AG09319 (cell line): Measurements from ENCODE around the gene ALOXE3.
A peak's percentile ranks its signal among the peaks of the same experiment; 100 is the strongest.
"Not testable (repeated sequence)": the region's sequence is repeated elsewhere in the genome, so short reads cannot be mapped to it uniquely, and the experiment has no call there.

Experiments used
- DNase-seq: peaks from one replicate; pipeline ENCODE4 v3.0.0-alpha.2; 2010; ENCODE audit warnings: low read depth; ENCODE audit errors: extremely low read depth
- CTCF ChIP-seq: IDR thresholded peaks from 2 replicates; pipeline ENCODE4 v1.5.1; 2011; ENCODE audit warnings: low read depth, mild to moderate bottlenecking, inconsistent platforms, low read length, moderate library complexity

The ALOXE3 gene

GRCh38 chr17:8079291-8080207, 38.8 kb downstream of the ALOXE3 start:
- peak; percentile 80 for TF ChIP-seq CTCF
- no peak for DNase-seq

GRCh38 chr17:8077939-8078338, 40.4 kb downstream of the ALOXE3 start:
- not testable (repeated sequence) for DNase-seq

GRCh38 chr17:8076502-8077266, 41.6 kb downstream of the ALOXE3 start:
- no peak for DNase-seq
- no peak for TF ChIP-seq CTCF

- DNase-seq, result no peak
- no peak for TF ChIP-seq CTCF
Measured at GRCh38 chr17:8075574-8076342, 42.6 kb downstream of the ALOXE3 start.

- TF ChIP-seq CTCF, result no peak
Measured at GRCh38 chr17:8075081-8075480, 43.2 kb downstream of the ALOXE3 start.

GRCh38 chr17:8074554-8074953, 43.8 kb downstream of the ALOXE3 start:
- no peak for TF ChIP-seq CTCF

More at GRCh38 chr17:8075081-8075480, 43.2 kb downstream of the ALOXE3 start:
- DNase-seq, result no peak

GRCh38 chr17:8073627-8074484, 44.5 kb downstream of the ALOXE3 start:
- peak; percentile 89 for TF ChIP-seq CTCF
- no peak for DNase-seq

More at GRCh38 chr17:8074554-8074953, 43.8 kb downstream of the ALOXE3 start:
- DNase-seq, result no peak
